Natural killer cell (primary cell): ENCODE data around the gene TMC8. TPM values are rescaled to one million over a fixed set of nuclear protein-coding genes. Genes with fewer than 3 reads are reported as not detected.

Experiments used
- ATAC-seq, 3 donors: fragments of 150-1000 bp in 2 of 3; fragments of 200-7000 bp in 1 of 3; cut with Tn5 transposase; 1 replicate in 1 of 3; 2 replicates in 2 of 3; pipeline ENCODE4 v1.10.0; 2021; ENCODE audit warnings: mild to moderate bottlenecking in 2 of 3, moderate library complexity in 2 of 3
- DNase-seq, 2 donors: peaks; one replicate each; pipeline versions ENCODE4 v3.0.0 to v3.0.0-alpha.2; 2013 to 2021; ENCODE audit warnings: mixed read lengths in 1 of 2
- H3K27ac ChIP-seq: one replicate; pipeline ENCODE4 v1.5.1; 2013; ENCODE audit warnings: mild to moderate bottlenecking, low read length
- H3K27me3 ChIP-seq: one replicate; pipeline ENCODE4 v1.6.1; 2013; ENCODE audit warnings: low read length; ENCODE audit not compliant: control insufficient read depth, insufficient read depth
- H3K36me3 ChIP-seq: one replicate; pipeline ENCODE4 v1.6.1; 2013; ENCODE audit warnings: low read length; ENCODE audit not compliant: control insufficient read depth, insufficient read depth
- H3K4me1 ChIP-seq: one replicate; pipeline ENCODE4 v1.6.1; 2013; ENCODE audit warnings: low read length; ENCODE audit not compliant: control insufficient read depth, insufficient read depth
- H3K4me3 ChIP-seq: one replicate; pipeline ENCODE4 v1.5.1; 2013; ENCODE audit warnings: low read length
- H3K9me3 ChIP-seq: one replicate; pipeline ENCODE4 v1.6.1; 2013; ENCODE audit warnings: low read length; ENCODE audit not compliant: control insufficient read depth, insufficient read depth
- H3K27ac Mint-ChIP-seq, 2 donors: one replicate each; pipeline ENCODE4 v1.8.0; 2022; ENCODE audit warnings: mild to moderate bottlenecking in 2 of 2, mixed read lengths in 2 of 2, moderate library complexity in 1 of 2
- H3K27me3 Mint-ChIP-seq, 2 donors: one replicate each; pipeline ENCODE4 v1.8.0; 2022; ENCODE audit warnings: low read depth in 2 of 2, mixed read lengths in 2 of 2
- H3K36me3 Mint-ChIP-seq: one replicate; pipeline ENCODE4 v1.8.0; 2022; ENCODE audit warnings: mixed read lengths
- H3K4me1 Mint-ChIP-seq, 2 donors: one replicate each; pipeline ENCODE4 v1.8.0; 2022; ENCODE audit warnings: mixed read lengths in 2 of 2
- H3K4me3 Mint-ChIP-seq: one replicate; pipeline ENCODE4 v1.8.0; 2022; ENCODE audit warnings: mild to moderate bottlenecking, moderate library complexity, mixed read lengths
- H3K9me3 Mint-ChIP-seq, 2 donors: one replicate each; pipeline ENCODE4 v1.8.0; 2022; ENCODE audit warnings: mixed read lengths in 2 of 2
- CTCF ChIP-seq: fragments of 200-600 bp; IDR thresholded peaks from one replicate; pipeline ENCODE4 v1.8.0; 2022; ENCODE audit warnings: antibody characterized with exemption
- WGBS: methylation state at CpG from one replicate; pipeline ENCODE4 v1.1.7; 2013; ENCODE audit warnings: missing lambda C conversion rate; ENCODE audit not compliant: insufficient coverage; 5-methylcytosine and 5-hydroxymethylcytosine counted together
- intact Hi-C: fragments of 100-400 bp; cut with micrococcal nuclease; formaldehyde crosslinking; loops from one replicate; pipeline ENCODE4 v1.14.2; 2022
- total RNA-seq, 4 donors: library from RNA; stranded (reverse); fragments of 120-200 nt in 1 of 4; gene quantifications; one replicate each; pipeline versions ENCODE4 v1.2.3 to v1.2.4, GENCODE V29; 2013 to 2022

TMC8 gene
- total RNA-seq, 3 donors from 2014 or later (not counting 1 experiment from before 2014, with no cell fraction given) = 401 to 551 (median 435) TPM

GRCh38 chr17:78134899-78135385 lies 4.4 kb downstream of the TMC8 start:
- intact Hi-C loops = loop anchor here (1.0 to 5.0 kb wide), 2 partner anchors 23 to 1667 kb away; no protein-coding TSS in a partner anchor
- no peaks in the 10 kb centered on the region for H3K27me3 ChIP-seq
- H3K36me3 Mint-ChIP-seq = peaks cover 10% of the 10 kb centered on the region
- peak overlapping the region; percentile 83 to 99 for H3K27ac Mint-ChIP-seq
- TF ChIP-seq CTCF = no peak
- no peaks in the 10 kb centered on the region for H3K9me3 ChIP-seq
- peaks cover 84% of the 10 kb centered on the region for H3K4me1 ChIP-seq
- ATAC-seq (no peak), DNase-seq (peak in 1 of 2 donors; percentile 18)
- peaks cover 72 to 81% of the 10 kb centered on the region in 2 donors for H3K4me1 Mint-ChIP-seq
- peaks cover 53% of the 10 kb centered on the region for H3K36me3 ChIP-seq
- no peak overlapping the region for H3K4me3 Mint-ChIP-seq
- no peak overlapping the region for H3K4me3 ChIP-seq
- no peaks in the 10 kb centered on the region for H3K9me3 Mint-ChIP-seq
- H3K27me3 Mint-ChIP-seq = no peaks in the 10 kb centered on the region
- H3K27ac ChIP-seq = no peak overlapping the region
- 85% methylated on average over 9 of the region's 9 CpGs for WGBS

GRCh38 chr17:78135858-78136500 lies 5.4 kb downstream of the TMC8 start:
- peaks cover 10% of the 10 kb centered on the region for H3K36me3 Mint-ChIP-seq
- ATAC-seq = no peak
- no peaks in the 10 kb centered on the region for H3K27me3 Mint-ChIP-seq

GRCh38 chr17:78137392-78138203 lies 7.0 kb downstream of the TMC8 start:
- Histone ChIP-seq H3K27me3 (no peaks in the 10 kb centered on the region), H3K9me3 (no peaks in the 10 kb centered on the region), H3K27ac (peak overlapping the region; percentile 59), H3K4me1 (peaks cover 93% of the 10 kb centered on the region), H3K4me3 (no peak overlapping the region), H3K36me3 (peaks cover 63% of the 10 kb centered on the region)
- peak overlapping the region; percentile 91 to 94 for H3K27ac Mint-ChIP-seq
- H3K4me3 Mint-ChIP-seq = peak overlapping the region; percentile 74
- ATAC-seq (peak; percentile 19 to 32 (median 27)), DNase-seq (peak; percentile 45 to 77)
- H3K9me3 Mint-ChIP-seq = no peaks in the 10 kb centered on the region
- peaks cover 10% of the 10 kb centered on the region for H3K36me3 Mint-ChIP-seq
- TF ChIP-seq CTCF = peak; percentile 33
- no peaks in the 10 kb centered on the region for H3K27me3 Mint-ChIP-seq
- WGBS = 36% methylated on average over 21 of the region's 26 CpGs
- intact Hi-C loops = no loop called here
- peaks cover 74 to 75% of the 10 kb centered on the region in 2 donors for H3K4me1 Mint-ChIP-seq

More at GRCh38 chr17:78135858-78136500, 5.4 kb downstream of the TMC8 start:
- Mint-ChIP-seq H3K4me3 (peak overlapping the region; percentile 53), H3K27ac (peak overlapping the region; percentile 71 to 74), H3K9me3 (no peaks in the 10 kb centered on the region), H3K4me1 (peaks cover 74 to 78% of the 10 kb centered on the region in 2 donors)
- Histone ChIP-seq H3K27me3 (no peaks in the 10 kb centered on the region), H3K27ac (no peak overlapping the region), H3K4me1 (peaks cover 84% of the 10 kb centered on the region), H3K36me3 (peaks cover 53% of the 10 kb centered on the region), H3K9me3 (no peaks in the 10 kb centered on the region), H3K4me3 (no peak overlapping the region)
- peak in 1 of 2 donors; percentile 5 for DNase-seq
- 93% methylated on average over 8 of the region's 9 CpGs for WGBS
- intact Hi-C loops = no loop called here
- TF ChIP-seq CTCF = no peak
